DND-41 (cell line): Measurements from ENCODE around the gene RALA.

ENCODE experiments used
- EZH2 ChIP-seq: IDR thresholded peaks from 3 replicates; pipeline ENCODE4 v1.6.1; 2012; ENCODE audit warnings: borderline replicate concordance, low read depth, mild to moderate bottlenecking, moderate library complexity, low read length, inconsistent platforms; ENCODE audit not compliant: severe bottlenecking
- TF ChIP-seq, protein P1 (sequence below): IDR thresholded peaks from 2 replicates; pipeline ENCODE4 v1.5.1; 2012; ENCODE audit warnings: borderline replicate concordance, low read length, moderate library complexity, mild to moderate bottlenecking; ENCODE audit not compliant: poor library complexity, severe bottlenecking; ENCODE audit errors: extremely low read depth

DNA sequence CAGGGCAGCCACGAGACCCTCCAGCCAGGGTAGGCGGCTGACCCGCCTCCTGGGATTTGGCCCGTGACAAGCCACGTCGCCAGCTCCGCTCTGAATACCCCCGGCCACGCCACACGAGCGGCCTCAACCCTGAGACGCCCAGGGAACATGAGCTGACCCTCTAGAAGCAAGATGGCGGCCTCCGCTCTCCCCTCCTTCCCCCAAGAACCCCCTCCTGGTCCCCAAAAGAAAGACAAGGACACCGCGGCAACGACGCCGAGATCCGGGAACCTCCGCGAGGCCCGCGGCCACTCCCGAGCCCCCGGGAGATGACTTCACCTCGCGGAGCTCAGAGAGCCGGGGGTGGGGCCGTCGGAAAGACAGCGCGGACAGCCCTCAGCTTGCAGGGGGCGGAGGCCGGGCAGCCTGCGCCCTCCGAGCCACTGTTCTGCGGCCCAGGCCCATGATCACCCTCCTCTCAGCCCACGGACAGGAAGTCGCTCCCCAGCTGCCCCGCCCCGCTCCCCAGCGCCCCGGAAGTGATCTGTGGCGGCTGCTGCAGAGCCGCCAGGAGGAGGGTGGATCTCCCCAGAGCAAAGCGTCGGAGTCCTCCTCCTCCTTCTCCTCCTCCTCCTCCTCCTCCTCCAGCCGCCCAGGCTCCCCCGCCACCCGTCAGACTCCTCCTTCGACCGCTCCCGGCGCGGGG is at the start of gene RALA:
- TF ChIP-seq EZH2 = no peak
- TF ChIP-seq, protein P1, sequence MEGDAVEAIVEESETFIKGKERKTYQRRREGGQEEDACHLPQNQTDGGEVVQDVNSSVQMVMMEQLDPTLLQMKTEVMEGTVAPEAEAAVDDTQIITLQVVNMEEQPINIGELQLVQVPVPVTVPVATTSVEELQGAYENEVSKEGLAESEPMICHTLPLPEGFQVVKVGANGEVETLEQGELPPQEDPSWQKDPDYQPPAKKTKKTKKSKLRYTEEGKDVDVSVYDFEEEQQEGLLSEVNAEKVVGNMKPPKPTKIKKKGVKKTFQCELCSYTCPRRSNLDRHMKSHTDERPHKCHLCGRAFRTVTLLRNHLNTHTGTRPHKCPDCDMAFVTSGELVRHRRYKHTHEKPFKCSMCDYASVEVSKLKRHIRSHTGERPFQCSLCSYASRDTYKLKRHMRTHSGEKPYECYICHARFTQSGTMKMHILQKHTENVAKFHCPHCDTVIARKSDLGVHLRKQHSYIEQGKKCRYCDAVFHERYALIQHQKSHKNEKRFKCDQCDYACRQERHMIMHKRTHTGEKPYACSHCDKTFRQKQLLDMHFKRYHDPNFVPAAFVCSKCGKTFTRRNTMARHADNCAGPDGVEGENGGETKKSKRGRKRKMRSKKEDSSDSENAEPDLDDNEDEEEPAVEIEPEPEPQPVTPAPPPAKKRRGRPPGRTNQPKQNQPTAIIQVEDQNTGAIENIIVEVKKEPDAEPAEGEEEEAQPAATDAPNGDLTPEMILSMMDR = no peak
